Activated CD4-positive, alpha-beta T cell treated with anti-CD3 and anti-CD28 coated beads for 24 hours (primary cell): Measurements from ENCODE around the gene FN3KRP.

Source experiments
- DNase-seq, 2 donors: peaks; one replicate each; pipeline ENCODE4 v3.0.0-alpha.2; 2020; ENCODE audit warnings: low read depth in 2 of 2

FN3KRP gene

GRCh38 chr17:82709676-82710498, 6.6 kb upstream of the FN3KRP start:
- DNase-seq, result no peak

GRCh38 chr17:82710499-82711232, 5.8 kb upstream of the FN3KRP start:
- no peak for DNase-seq

GRCh38 chr17:82713071-82713723, 3.3 kb upstream of the FN3KRP start:
- no peak for DNase-seq

GRCh38 chr17:82718986-82719685, 2.6 kb downstream of the FN3KRP start:
- no peak for DNase-seq

GRCh38 chr17:82720204-82720603, 3.7 kb downstream of the FN3KRP start:
- DNase-seq, result no peak

- no peak for DNase-seq
Observed at GRCh38 chr17:82722341-82723013, 6.0 kb downstream of the FN3KRP start.

- no peak for DNase-seq
Observed at GRCh38 chr17:82723169-82723807, 6.8 kb downstream of the FN3KRP start.

GRCh38 chr17:82726427-82726826, 9.9 kb downstream of the FN3KRP start:
- DNase-seq, result no peak

GRCh38 chr17:82729479-82730260, 13.2 kb downstream of the FN3KRP start:
- no peak for DNase-seq

- no peak for DNase-seq
Observed at GRCh38 chr17:82732118-82732743, 15.7 kb downstream of the FN3KRP start.

GRCh38 chr17:82734987-82735866, 18.7 kb downstream of the FN3KRP start, which contains the start of gene FN3K:
Gene FN3K, plus strand, starts transcription at chr17:82735615. Its CDS starts 22 bp downstream, at chr17:82735637.
- no peak for DNase-seq

- DNase-seq, result no peak
Observed at GRCh38 chr17:82736511-82737185, 20.1 kb downstream of the FN3KRP start.

- DNase-seq, result no peak
Observed at GRCh38 chr17:82737967-82738877, 21.7 kb downstream of the FN3KRP start.

- no peak for DNase-seq
Observed at GRCh38 chr17:82740906-82741759, 24.6 kb downstream of the FN3KRP start.

GRCh38 chr17:82743344-82744219, 27.1 kb downstream of the FN3KRP start:
- DNase-seq, result no peak
